ENCODE measurements around the gene PDAP1. TPM values are rescaled to one million over a fixed set of nuclear protein-coding genes. Genes with fewer than 3 reads are reported as not detected.

PDAP1 gene
- total and polyA plus RNA-seq, 2 of the 13 experiments (the other 11 are each of a cell fraction or from before 2014, with no cell fraction given), result 13.0 to 100 TPM

GRCh38 chr7:99355098-99355497, 53.3 kb downstream of the PDAP1 start:
- POLR2A ChIA-PET, result no interaction called here
- H3K9ac ChIP-seq (ENCODE audit: insufficient read depth, low read depth, low read length), result no peak overlapping the region
- no peaks in the 10 kb centered on the region for H4K20me1 ChIP-seq (ENCODE audit: insufficient read depth, low read length)
- intact Hi-C loops (cut with micrococcal nuclease; ENCODE audit: unreplicated experiment), result no loop called here
- no peak overlapping the region for H3K4me2 ChIP-seq (ENCODE audit: low read depth, low read length)
- BruUV-seq (replicated peaks), result no TSS peak
- TF ChIP-seq RFX5 (IDR thresholded peaks at IDR 0.05; ENCODE audit: low read depth, low read length) (no peak), MAFK (conservative IDR thresholded peaks at IDR 0.05 in 1 of 2, IDR thresholded peaks at IDR 0.05 in 1 of 2; ENCODE audit: low read length in 2 of 2) (peak; percentile 63 to 77), CBX1 (IDR thresholded peaks at IDR 0.05; ENCODE audit: low read depth) (no peak), ATF6 (CRISPR knock-in tag; conservative IDR thresholded peaks at IDR 0.05) (no peak), ZSCAN21 (CRISPR knock-in tag; IDR thresholded peaks at IDR 0.05; ENCODE audit: borderline replicate concordance) (no peak), MAFF (IDR thresholded peaks at IDR 0.05; ENCODE audit: low read depth, low read length) (peak; percentile 70)
- H3K79me2 ChIP-seq (ENCODE audit: insufficient read depth, low read length), result no peaks in the 10 kb centered on the region
- H3K27ac ChIP-seq (ENCODE audit: extremely low read length, insufficient read depth, low read length), result no peak overlapping the region
- H3K4me3 ChIP-seq (replicated peaks in 1 of 3; ENCODE audit: insufficient read depth in 1 of 3, low read depth in 2 of 3, low read length in 3 of 3), result no peak overlapping the region
- DNase-seq (ENCODE audit: low spot score), result no peak
- no peaks in the 10 kb centered on the region for H3K27me3 ChIP-seq (ENCODE audit: control insufficient read depth in 1 of 2, insufficient read depth in 2 of 2, low read length in 2 of 2)
- H3K36me3 ChIP-seq (replicated peaks in 1 of 2; ENCODE audit: control insufficient read depth in 1 of 2, insufficient read depth in 2 of 2, low read length in 2 of 2), result peaks cover 21 to 63% of the 10 kb centered on the region in 2 experiments; a peak in 4 of 5 replicates
- H3K9me3 ChIP-seq (ENCODE audit: low read length), result no peaks in the 10 kb centered on the region
- in situ Hi-C loops (cut with HindIII; ENCODE audit: extremely low pct_ligation_motif_present, low pct_unique_long_range_greater_than_20kb), result no loop called here
- no peak overlapping the region for H2AFZ ChIP-seq (ENCODE audit: low read length)
- WGBS (ENCODE audit: low lambda C conversion rate), result 98% methylated on average over 7 of the region's 7 CpGs
- FAIRE-seq, result no peak
- no peaks in the 10 kb centered on the region for H3K4me1 ChIP-seq (ENCODE audit: insufficient read depth, low read length)
- ATAC-seq, result no peak
- CTCF ChIA-PET (ENCODE audit: low intra/inter-chr PET ratio, low total read pairs), result no interaction called here

- intact Hi-C loops (cut with micrococcal nuclease; ENCODE audit: unreplicated experiment), result no loop called here
- Histone ChIP-seq H3K9ac (ENCODE audit: insufficient read depth, low read depth, low read length) (no peak overlapping the region), H2AFZ (ENCODE audit: low read length) (no peak overlapping the region), H3K4me2 (ENCODE audit: low read depth, low read length) (no peak overlapping the region), H3K27ac (ENCODE audit: extremely low read length, insufficient read depth, low read length) (no peak overlapping the region), H3K4me1 (ENCODE audit: insufficient read depth, low read length) (no peaks in the 10 kb centered on the region), H3K27me3 (ENCODE audit: control insufficient read depth in 1 of 2, insufficient read depth in 2 of 2, low read length in 2 of 2) (no peaks in the 10 kb centered on the region), H3K79me2 (ENCODE audit: insufficient read depth, low read length) (no peaks in the 10 kb centered on the region), H3K36me3 (replicated peaks in 1 of 2; ENCODE audit: control insufficient read depth in 1 of 2, insufficient read depth in 2 of 2, low read length in 2 of 2) (peaks cover 11 to 61% of the 10 kb centered on the region in 2 experiments; a peak in 4 of 5 replicates), H3K4me3 (replicated peaks in 1 of 3; ENCODE audit: insufficient read depth in 1 of 3, low read depth in 2 of 3, low read length in 3 of 3) (no peak overlapping the region), H3K9me3 (ENCODE audit: low read length) (no peaks in the 10 kb centered on the region), H4K20me1 (ENCODE audit: insufficient read depth, low read length) (no peaks in the 10 kb centered on the region)
- in situ Hi-C loops (cut with HindIII; ENCODE audit: extremely low pct_ligation_motif_present, low pct_unique_long_range_greater_than_20kb), result no loop called here
- 100% methylated on average over 5 of the region's 5 CpGs for WGBS (ENCODE audit: low lambda C conversion rate)
- DNase-seq (ENCODE audit: low spot score) (no peak), FAIRE-seq (no peak), ATAC-seq (no peak)
- CTCF ChIA-PET (ENCODE audit: low intra/inter-chr PET ratio, low total read pairs), result no interaction called here
- BruUV-seq (replicated peaks), result no TSS peak
- POLR2A ChIA-PET, result no interaction called here
- TF ChIP-seq DMTF1 (CRISPR knock-in tag; IDR thresholded peaks at IDR 0.05) (no peak), TRIM22 (IDR thresholded peaks at IDR 0.05) (no peak), PLRG1 (conservative IDR thresholded peaks at IDR 0.05) (no peak), GTF3A (CRISPR knock-in tag; conservative IDR thresholded peaks at IDR 0.05) (no peak), MIXL1 (CRISPR knock-in tag; IDR thresholded peaks at IDR 0.05) (no peak), HOXA3 (CRISPR knock-in tag; IDR thresholded peaks at IDR 0.05) (no peak), ZNF354B (CRISPR knock-in tag; IDR thresholded peaks at IDR 0.05) (no peak)
These were observed 56.1 kb downstream of the PDAP1 start for GRCh38 chr7:99352247-99352646.
